ENCODE results near the gene AP5B1.

The AP5B1 gene

GRCh38 chr11:65786008-65786785 lies 5.4 kb upstream of the AP5B1 start:
- no peak for TF ChIP-seq ISL1 (CRISPR knock-in tag; IDR thresholded peaks at IDR 0.05)
- no peak for TF ChIP-seq ARNTL (CRISPR knock-in tag; IDR thresholded peaks at IDR 0.05; ENCODE audit: borderline replicate concordance, low read depth)
- TF ChIP-seq GLIS3 (CRISPR knock-in tag; IDR thresholded peaks at IDR 0.05), result no peak
- TF ChIP-seq BACH2 (CRISPR knock-in tag; IDR thresholded peaks at IDR 0.05; ENCODE audit: borderline replicate concordance), result no peak
- TF ChIP-seq ZFP3 (CRISPR knock-in tag; IDR thresholded peaks at IDR 0.05), result no peak
- no peak for TF ChIP-seq POU6F1 (CRISPR knock-in tag; IDR thresholded peaks at IDR 0.05; ENCODE audit: borderline replicate concordance, low read depth)
- TF ChIP-seq CSRNP3 (CRISPR knock-in tag; IDR thresholded peaks at IDR 0.05), result no peak
- TF ChIP-seq CSDC2 (CRISPR knock-in tag; IDR thresholded peaks at IDR 0.05), result no peak
- no peak for TF ChIP-seq RARB (CRISPR knock-in tag; IDR thresholded peaks at IDR 0.05)
- TF ChIP-seq PPARA (CRISPR knock-in tag; IDR thresholded peaks at IDR 0.05; ENCODE audit: borderline replicate concordance), result no peak
- no peak for ATAC-seq

GRCh38 chr11:65785319-65786007 lies 4.7 kb upstream of the AP5B1 start:
- TF ChIP-seq ZNF70 (CRISPR knock-in tag; IDR thresholded peaks at IDR 0.05) (no peak), GLIS3 (CRISPR knock-in tag; IDR thresholded peaks at IDR 0.05) (no peak), TSHZ2 (CRISPR knock-in tag; IDR thresholded peaks at IDR 0.05) (no peak), OSR1 (CRISPR knock-in tag; IDR thresholded peaks at IDR 0.05) (no peak), CSRNP3 (CRISPR knock-in tag; IDR thresholded peaks at IDR 0.05) (no peak), ZNF565 (CRISPR knock-in tag; conservative IDR thresholded peaks at IDR 0.05; ENCODE audit: low read depth) (no peak), CSDC2 (CRISPR knock-in tag; IDR thresholded peaks at IDR 0.05) (no peak), ZC3H10 (CRISPR knock-in tag; IDR thresholded peaks at IDR 0.05) (no peak), CREB5 (CRISPR knock-in tag; IDR thresholded peaks at IDR 0.05; ENCODE audit: low read depth) (no peak), ISL1 (CRISPR knock-in tag; IDR thresholded peaks at IDR 0.05) (no peak), PATZ1 (CRISPR knock-in tag; IDR thresholded peaks at IDR 0.05; ENCODE audit: borderline replicate concordance) (no peak), ESRRG (CRISPR knock-in tag; IDR thresholded peaks at IDR 0.05) (no peak), ZFP30 (CRISPR knock-in tag; IDR thresholded peaks at IDR 0.05) (no peak), ARNTL (CRISPR knock-in tag; IDR thresholded peaks at IDR 0.05; ENCODE audit: borderline replicate concordance, low read depth) (no peak), SNAI2 (CRISPR knock-in tag; IDR thresholded peaks at IDR 0.05) (no peak), ZNF8 (CRISPR knock-in tag; IDR thresholded peaks at IDR 0.05) (no peak), BACH2 (CRISPR knock-in tag; IDR thresholded peaks at IDR 0.05; ENCODE audit: borderline replicate concordance) (no peak), RARB (CRISPR knock-in tag; IDR thresholded peaks at IDR 0.05) (no peak), TOX (CRISPR knock-in tag; IDR thresholded peaks at IDR 0.05; ENCODE audit: borderline replicate concordance) (no peak), TCF4 (CRISPR knock-in tag; IDR thresholded peaks at IDR 0.05; ENCODE audit: borderline replicate concordance) (no peak)
- ATAC-seq, result no peak
